Measurements from ENCODE around the gene P2RY11. TPM values are rescaled to one million over a fixed set of nuclear protein-coding genes. Genes with fewer than 3 reads are reported as not detected.

P2RY11 gene
- total RNA-seq, 1 experiment from 2014 or later: 23.7 TPM

GRCh38 chr19:10104665-10105508 is 6.6 kb upstream of the P2RY11 start:
- Histone ChIP-seq H3K4me3 (no peak overlapping the region), H3K4me1 (replicated peaks; ENCODE audit: insufficient read depth) (peaks cover 9% of the 10 kb centered on the region), H3K36me3 (ENCODE audit: low read depth) (peaks cover 28% of the 10 kb centered on the region), H3K27ac (no peak overlapping the region), H3K9me2 (ENCODE audit: insufficient read depth) (no peaks in the 10 kb centered on the region), H3K79me2 (ENCODE audit: low read depth) (peaks cover 35% of the 10 kb centered on the region), H3K9me3 (ENCODE audit: insufficient read depth, low read depth) (no peaks in the 10 kb centered on the region), H4K20me1 (ENCODE audit: insufficient read depth) (peaks cover 19% of the 10 kb centered on the region), H3K27me3 (ENCODE audit: insufficient read depth, low read depth) (no peaks in the 10 kb centered on the region), H3K4me2 (no peak overlapping the region), H2AFZ (no peak overlapping the region), H3F3A (ENCODE audit: insufficient read depth, low read depth) (peaks cover 27% of the 10 kb centered on the region)
- POLR2A ChIA-PET (ENCODE audit: unreplicated experiment): interaction anchor here (0.7 kb wide), 1 partner anchor 130 kb away, joined by 3 read pairs; no protein-coding TSS in a partner anchor
- TF ChIP-seq, protein P1, sequence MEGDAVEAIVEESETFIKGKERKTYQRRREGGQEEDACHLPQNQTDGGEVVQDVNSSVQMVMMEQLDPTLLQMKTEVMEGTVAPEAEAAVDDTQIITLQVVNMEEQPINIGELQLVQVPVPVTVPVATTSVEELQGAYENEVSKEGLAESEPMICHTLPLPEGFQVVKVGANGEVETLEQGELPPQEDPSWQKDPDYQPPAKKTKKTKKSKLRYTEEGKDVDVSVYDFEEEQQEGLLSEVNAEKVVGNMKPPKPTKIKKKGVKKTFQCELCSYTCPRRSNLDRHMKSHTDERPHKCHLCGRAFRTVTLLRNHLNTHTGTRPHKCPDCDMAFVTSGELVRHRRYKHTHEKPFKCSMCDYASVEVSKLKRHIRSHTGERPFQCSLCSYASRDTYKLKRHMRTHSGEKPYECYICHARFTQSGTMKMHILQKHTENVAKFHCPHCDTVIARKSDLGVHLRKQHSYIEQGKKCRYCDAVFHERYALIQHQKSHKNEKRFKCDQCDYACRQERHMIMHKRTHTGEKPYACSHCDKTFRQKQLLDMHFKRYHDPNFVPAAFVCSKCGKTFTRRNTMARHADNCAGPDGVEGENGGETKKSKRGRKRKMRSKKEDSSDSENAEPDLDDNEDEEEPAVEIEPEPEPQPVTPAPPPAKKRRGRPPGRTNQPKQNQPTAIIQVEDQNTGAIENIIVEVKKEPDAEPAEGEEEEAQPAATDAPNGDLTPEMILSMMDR (conservative IDR thresholded peaks at IDR 0.05): no peak
- no peak for TF ChIP-seq EZH2 (IDR thresholded peaks at IDR 0.05; ENCODE audit: low read depth)
- CTCF ChIA-PET: no interaction called here
- intact Hi-C loops (cut with micrococcal nuclease; ENCODE audit: unreplicated experiment): loop anchor here (10.0 kb wide), 1 partner anchor 170 kb away; the partner anchor contains the start of gene OLFM2
- no TSS peak for BruUV-seq (replicated peaks)
- no peak for DNase-seq

DNA sequence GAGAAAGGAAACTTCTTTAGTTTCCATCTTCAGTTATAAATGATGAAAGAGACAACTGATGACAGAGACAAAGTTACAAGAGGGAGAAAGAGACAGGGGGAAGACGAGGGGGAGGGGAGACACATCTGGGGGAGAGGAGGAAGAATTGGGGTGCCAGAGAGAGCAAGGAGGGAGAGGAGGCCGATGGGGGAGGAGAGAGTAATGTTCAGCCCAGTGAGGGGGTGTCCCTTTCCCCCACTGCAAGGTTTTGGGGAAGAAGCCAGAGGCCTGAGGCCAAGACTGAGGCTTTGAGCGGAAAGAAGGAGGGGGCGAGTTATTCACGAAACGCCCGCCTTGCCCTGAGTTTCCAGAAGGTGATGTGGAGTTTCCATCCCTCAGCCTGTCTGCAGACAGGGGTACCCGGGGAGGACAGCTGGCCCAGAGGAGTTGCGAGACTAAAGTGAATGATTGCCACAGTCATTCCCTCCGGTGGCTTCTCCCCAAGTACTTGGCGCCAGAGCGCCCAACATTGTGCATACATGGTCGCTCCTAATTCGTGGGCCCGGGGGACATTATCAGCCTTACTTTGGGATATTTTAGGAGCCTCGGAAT is 5.9 kb upstream of the P2RY11 start:
- Histone ChIP-seq H3K27me3 (ENCODE audit: insufficient read depth, low read depth) (no peaks in the 10 kb centered on the region), H3K79me2 (ENCODE audit: low read depth) (peaks cover 35% of the 10 kb centered on the region), H3F3A (ENCODE audit: insufficient read depth, low read depth) (peaks cover 33% of the 10 kb centered on the region), H3K27ac (no peak overlapping the region), H3K4me3 (no peak overlapping the region; the same call in 1 of the 2 replicates), H3K36me3 (ENCODE audit: low read depth) (peaks cover 34% of the 10 kb centered on the region), H3K9me2 (ENCODE audit: insufficient read depth) (no peaks in the 10 kb centered on the region), H4K20me1 (ENCODE audit: insufficient read depth) (peaks cover 19% of the 10 kb centered on the region), H3K4me2 (peak overlapping the region; percentile 17; the same call in 1 of the 2 replicates), H3K9me3 (ENCODE audit: insufficient read depth, low read depth) (no peaks in the 10 kb centered on the region), H2AFZ (no peak overlapping the region), H3K4me1 (replicated peaks; ENCODE audit: insufficient read depth) (peaks cover 9% of the 10 kb centered on the region)
- TF ChIP-seq EZH2 (IDR thresholded peaks at IDR 0.05; ENCODE audit: low read depth): no peak
- TF ChIP-seq, protein P1 (conservative IDR thresholded peaks at IDR 0.05): no peak
- BruUV-seq (replicated peaks): no TSS peak
- DNase-seq: no peak
- intact Hi-C loops (cut with micrococcal nuclease; ENCODE audit: unreplicated experiment): loop anchor here (10.0 kb wide), 1 partner anchor 171 kb away; the partner anchor contains the start of gene OLFM2
- POLR2A ChIA-PET (ENCODE audit: unreplicated experiment): no interaction called here
- CTCF ChIA-PET: no interaction called here

DNA sequence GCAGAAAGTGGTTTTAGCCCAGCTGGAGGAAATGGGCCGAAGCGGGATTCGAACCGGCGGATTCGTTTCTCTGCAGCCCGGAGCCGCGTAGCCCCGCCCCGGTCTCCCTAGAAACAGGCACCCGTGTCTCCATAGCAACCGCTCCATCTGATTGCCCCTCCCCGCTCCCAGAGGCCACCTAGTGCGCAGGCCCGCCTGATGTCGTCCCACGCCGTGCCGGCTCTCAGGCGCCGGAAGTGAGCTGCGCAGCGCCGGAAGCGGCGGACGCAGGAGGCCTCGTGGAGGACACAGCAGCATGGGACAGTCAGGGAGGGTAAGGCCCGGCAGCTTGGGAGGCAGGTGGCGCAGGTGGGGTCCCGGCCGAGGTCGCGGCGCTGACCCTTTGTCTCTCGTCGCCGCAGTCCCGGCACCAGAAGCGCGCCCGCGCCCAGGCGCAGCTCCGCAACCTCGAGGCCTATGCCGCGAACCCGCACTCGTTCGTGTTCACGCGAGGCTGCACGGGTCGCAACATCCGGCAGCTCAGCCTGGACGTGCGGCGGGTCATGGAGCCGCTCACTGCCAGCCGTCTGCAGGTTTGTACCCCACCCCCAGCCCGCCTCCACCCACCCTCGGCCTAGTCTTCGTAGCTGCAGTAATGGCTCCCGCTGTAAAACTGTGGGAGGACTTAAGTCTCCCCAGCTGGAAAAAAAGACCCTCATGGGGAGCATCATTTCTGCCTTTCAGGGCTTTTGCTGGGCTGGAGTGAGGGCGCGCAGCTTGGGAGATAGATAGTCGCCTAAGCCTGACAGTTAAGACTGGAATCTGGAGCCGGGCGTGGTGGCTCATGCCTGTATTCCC is 5.2 kb upstream of the P2RY11 start, which contains the start of gene PPAN:
PPAN (plus strand) TSS at position 263 of the 837 bp plus-strand sequence; CDS start at position 296, 33 bp downstream.
- H3K9me2 ChIP-seq (ENCODE audit: insufficient read depth): no peaks in the 10 kb centered on the region
- ChIA-PET CTCF (interaction anchor here (0.5 kb wide), 2 partner anchors 106 to 143 kb away, joined by 6 to 9 read pairs; no protein-coding TSS in a partner anchor), POLR2A (ENCODE audit: unreplicated experiment) (interaction anchor here (0.6 kb wide), 1 partner anchor 132 kb away, joined by 3 read pairs; no protein-coding TSS in a partner anchor)
- no peak within 1 kb of the TSS; the same call in 1 of the 2 replicates for H2AFZ ChIP-seq
- H3K4me3 ChIP-seq: peak within 1 kb of the TSS; percentile 98
- TF ChIP-seq, protein P1 (conservative IDR thresholded peaks at IDR 0.05): no peak
- no peak for TF ChIP-seq EZH2 (IDR thresholded peaks at IDR 0.05; ENCODE audit: low read depth)
- H4K20me1 ChIP-seq (ENCODE audit: insufficient read depth): peaks cover 23% of the 10 kb centered on the region
- peaks cover 40% of the 10 kb centered on the region for H3F3A ChIP-seq (ENCODE audit: insufficient read depth, low read depth)
- H3K4me2 ChIP-seq: peak within 1 kb of the TSS; percentile 88
- peaks cover 9% of the 10 kb centered on the region for H3K4me1 ChIP-seq (replicated peaks; ENCODE audit: insufficient read depth)
- H3K36me3 ChIP-seq (ENCODE audit: low read depth): peaks cover 34% of the 10 kb centered on the region
- no peaks in the 10 kb centered on the region for H3K27me3 ChIP-seq (ENCODE audit: insufficient read depth, low read depth)
- peaks cover 35% of the 10 kb centered on the region for H3K79me2 ChIP-seq (ENCODE audit: low read depth)
- no TSS peak for BruUV-seq (replicated peaks)
- intact Hi-C loops (cut with micrococcal nuclease; ENCODE audit: unreplicated experiment): loop anchor here (10.0 kb wide), 1 partner anchor 172 kb away; the partner anchor contains the start of gene OLFM2
- H3K27ac ChIP-seq: peak within 1 kb of the TSS; percentile 48
- peak; percentile 91 to 96 for DNase-seq
- no peaks in the 10 kb centered on the region for H3K9me3 ChIP-seq (ENCODE audit: insufficient read depth, low read depth)

All from PC-9 (cell line).